Left renal cortex interstitium (tissue), 4 donors: Measurements from ENCODE around the gene NOL3. TPM values are rescaled to one million over a fixed set of nuclear protein-coding genes. Genes with fewer than 3 reads are reported as not detected.

Experiments used
- DNase-seq, 4 donors: peaks; one replicate each; pipeline ENCODE4 v3.0.0-alpha.2; 2013; ENCODE audit warnings: low read depth in 4 of 4, low spot score in 2 of 4, missing footprints in 1 of 4
- polyA plus RNA-seq, 4 donors: library from polyadenylated mRNA; unstranded; fragments of 120-200 nt; gene quantifications; one replicate each; pipeline ENCODE4 v1.2.1, GENCODE V29; 2013; ENCODE audit not compliant: insufficient read length in 4 of 4

The NOL3 gene
- polyA plus RNA-seq, 4 donors: 3.6 to 8.3 (median 6.0) TPM

GRCh38 chr16:67202426-67202825, 32.1 kb downstream of the NOL3 start:
- DNase-seq: no peak

GRCh38 chr16:67202956-67203493, 32.7 kb downstream of the NOL3 start:
- no peak for DNase-seq

GRCh38 chr16:67204076-67204475, 33.7 kb downstream of the NOL3 start:
- no peak for DNase-seq

- no peak for DNase-seq
Observed at GRCh38 chr16:67206129-67206837, 35.9 kb downstream of the NOL3 start.

- DNase-seq: no peak
Observed at GRCh38 chr16:67206838-67207248, 36.5 kb downstream of the NOL3 start.

- DNase-seq: no peak
Observed at GRCh38 chr16:67207249-67208091, 37.1 kb downstream of the NOL3 start.

- DNase-seq: no peak
Observed at GRCh38 chr16:67208154-67208896, 38.0 kb downstream of the NOL3 start.

GRCh38 chr16:67209565-67209964, 39.2 kb downstream of the NOL3 start:
- DNase-seq: no peak

GRCh38 chr16:67210069-67210937, 40.0 kb downstream of the NOL3 start:
- no peak for DNase-seq

- no peak for DNase-seq
Observed at GRCh38 chr16:67211674-67212073, 41.3 kb downstream of the NOL3 start.

GRCh38 chr16:67212766-67213165, 42.4 kb downstream of the NOL3 start:
- DNase-seq: no peak

- DNase-seq: no peak
Observed at GRCh38 chr16:67213197-67214019, 43.1 kb downstream of the NOL3 start.

- no peak for DNase-seq
Observed at GRCh38 chr16:67215706-67216105, 45.4 kb downstream of the NOL3 start.

GRCh38 chr16:67216612-67217490, 46.5 kb downstream of the NOL3 start:
- DNase-seq: no peak

GRCh38 chr16:67223992-67224391, 53.7 kb downstream of the NOL3 start:
- no peak for DNase-seq
